NCI-H748 (cell line): Measurements from ENCODE around the gene PRPF4.
A peak's percentile ranks its signal among the peaks of the same experiment; 100 is the strongest.

Source experiments
- DNase-seq: peaks from one replicate; lab custom pipeline; 2025; ENCODE audit not compliant: unreplicated experiment; lab: John Stamatoyannopoulos, UW

Gene PRPF4

GRCh38 chr9:113310538-113310937, 35.1 kb downstream of the PRPF4 start:
- no peak for DNase-seq

DNA sequence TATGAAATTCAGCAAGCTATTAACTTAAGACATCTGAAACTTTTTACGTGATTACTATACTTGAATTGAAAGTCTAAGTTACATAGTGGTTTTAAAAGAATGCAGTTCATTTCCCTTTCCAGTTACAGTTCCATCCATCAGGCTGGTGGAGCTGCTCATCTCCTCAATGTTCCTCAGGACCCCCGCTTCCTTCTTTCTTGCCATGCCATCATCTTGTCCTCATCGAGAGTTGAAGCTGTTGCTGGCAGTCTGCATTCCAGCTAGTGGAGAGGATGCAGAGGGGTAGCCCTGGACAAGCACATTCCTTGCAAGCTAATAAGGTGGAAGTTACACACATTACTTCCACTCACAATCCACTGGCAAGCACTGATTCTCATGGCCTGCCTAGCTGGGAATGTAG, 36.5 kb downstream of the PRPF4 start:
- no peak for DNase-seq

DNA sequence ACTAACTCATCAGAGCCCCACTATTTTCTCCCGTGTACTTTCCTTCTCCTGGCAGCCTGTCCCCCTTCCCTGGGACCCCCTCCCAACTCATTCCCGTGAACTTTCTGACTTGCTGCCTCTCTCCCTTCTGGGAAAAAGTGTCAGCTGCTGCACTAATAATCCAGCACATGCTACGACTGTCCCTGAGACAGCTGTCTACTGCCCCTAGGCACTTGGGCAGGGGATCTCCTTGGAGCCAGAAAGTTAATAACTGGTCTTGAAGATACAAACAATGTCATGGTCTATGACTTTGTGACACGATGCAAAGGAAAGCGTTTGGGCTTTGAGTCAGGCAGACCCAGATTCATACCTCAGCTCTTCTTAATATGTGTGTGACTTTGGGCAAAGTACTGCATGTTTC, 37.8 kb downstream of the PRPF4 start:
- no peak for DNase-seq

DNA sequence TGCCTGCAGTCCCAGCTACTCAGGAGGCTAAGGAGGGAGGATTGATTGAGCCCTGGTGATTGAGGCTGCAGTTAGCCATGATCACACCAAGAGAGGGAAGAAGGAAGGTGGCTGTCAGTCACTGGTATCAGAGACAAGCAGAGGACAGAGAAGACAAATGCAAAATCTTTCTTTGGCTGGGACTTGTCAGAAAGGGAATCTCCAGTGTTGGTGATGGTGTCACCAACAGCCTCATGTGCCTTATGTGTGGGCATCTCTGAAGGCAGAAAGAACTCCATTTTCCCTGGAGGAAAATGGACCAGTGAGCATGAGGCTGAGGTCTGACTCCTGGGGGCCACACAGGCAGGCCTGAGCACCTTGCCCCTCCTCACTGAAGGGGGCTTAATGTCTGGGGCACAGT, 39.8 kb downstream of the PRPF4 start:
- DNase-seq, result no peak

DNA sequence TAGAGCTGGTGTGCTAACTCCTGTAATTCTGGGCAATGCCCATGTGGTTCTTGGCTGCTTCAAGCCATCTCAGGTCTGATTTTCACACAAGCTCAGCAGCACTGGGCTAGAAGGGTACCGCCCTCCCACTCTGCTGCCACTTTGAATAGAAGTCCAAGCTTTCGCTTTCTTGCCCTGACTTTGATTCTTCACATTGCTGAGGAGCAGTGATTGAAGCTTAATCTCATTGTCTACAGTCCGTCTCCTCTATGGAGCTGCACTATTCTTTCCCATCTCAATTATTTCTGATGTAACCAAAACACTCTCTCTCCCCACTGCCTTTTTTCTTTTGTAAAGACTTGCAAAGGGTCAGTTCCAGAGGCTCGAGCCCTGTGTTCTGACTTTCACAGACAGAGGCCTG, 40.6 kb downstream of the PRPF4 start:
- no peak for DNase-seq

DNA sequence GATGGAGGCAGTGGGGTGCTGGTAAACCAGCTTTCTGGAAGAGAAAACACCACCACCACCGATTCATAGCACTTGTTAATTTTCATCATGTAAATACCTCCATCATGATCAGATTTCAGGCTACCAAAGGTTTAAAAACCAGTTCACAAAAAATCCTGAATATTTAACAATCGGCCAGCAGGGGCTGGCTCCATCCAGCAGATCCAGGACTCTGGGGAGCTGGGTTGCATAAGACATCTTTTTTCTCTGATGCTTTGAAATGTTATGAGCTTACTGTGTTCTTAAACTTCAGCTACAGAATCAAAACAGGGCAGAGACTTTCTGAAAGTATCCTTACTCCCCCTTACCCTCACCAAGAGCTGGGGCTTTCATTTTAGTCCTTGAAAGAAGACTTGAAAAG, 42.3 kb downstream of the PRPF4 start:
- DNase-seq, result no peak

DNA sequence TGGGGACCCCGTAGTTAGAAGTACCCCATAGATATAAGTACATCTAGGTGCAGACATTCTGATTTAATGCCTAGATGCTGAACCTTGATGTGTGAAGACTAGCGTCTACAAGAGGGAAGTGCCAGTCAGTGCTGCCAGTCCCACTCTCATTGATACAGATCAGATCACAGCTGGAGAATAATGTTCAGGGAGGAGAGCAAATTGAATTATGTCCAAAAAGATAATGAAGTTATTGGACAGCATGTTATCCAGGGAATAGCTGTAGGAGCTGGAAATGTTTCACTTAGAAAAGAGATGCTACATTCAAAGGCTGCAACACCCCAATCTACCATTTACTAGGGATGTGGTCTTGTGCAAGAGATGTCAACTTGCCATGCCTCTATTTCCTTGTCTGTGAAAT, 43.6 kb downstream of the PRPF4 start:
- DNase-seq, result no peak

- no peak for DNase-seq
Observed at GRCh38 chr9:113320051-113320450, 44.6 kb downstream of the PRPF4 start.

- DNase-seq, result no peak
Observed at GRCh38 chr9:113322671-113323070, 47.2 kb downstream of the PRPF4 start.

DNA sequence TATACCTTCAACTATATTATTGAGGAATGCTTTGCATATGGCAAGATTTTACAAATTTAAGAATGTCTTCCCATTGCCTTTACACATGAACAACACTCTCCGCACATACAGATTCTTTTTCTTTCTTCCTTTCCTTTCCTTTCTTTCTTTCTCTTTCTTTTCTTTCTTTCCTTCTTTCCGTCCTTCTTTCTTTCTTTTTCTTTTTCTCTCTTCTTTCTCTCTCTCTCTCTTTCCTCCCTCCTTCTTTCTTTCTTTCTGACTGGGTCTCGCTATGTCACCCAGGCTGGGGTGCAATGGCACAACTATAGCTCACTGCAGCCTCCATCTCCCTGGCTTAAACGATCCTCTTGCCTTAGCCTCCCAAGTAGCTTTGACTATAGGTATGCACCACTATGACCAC, 50.8 kb downstream of the PRPF4 start:
- DNase-seq, result no peak

DNA sequence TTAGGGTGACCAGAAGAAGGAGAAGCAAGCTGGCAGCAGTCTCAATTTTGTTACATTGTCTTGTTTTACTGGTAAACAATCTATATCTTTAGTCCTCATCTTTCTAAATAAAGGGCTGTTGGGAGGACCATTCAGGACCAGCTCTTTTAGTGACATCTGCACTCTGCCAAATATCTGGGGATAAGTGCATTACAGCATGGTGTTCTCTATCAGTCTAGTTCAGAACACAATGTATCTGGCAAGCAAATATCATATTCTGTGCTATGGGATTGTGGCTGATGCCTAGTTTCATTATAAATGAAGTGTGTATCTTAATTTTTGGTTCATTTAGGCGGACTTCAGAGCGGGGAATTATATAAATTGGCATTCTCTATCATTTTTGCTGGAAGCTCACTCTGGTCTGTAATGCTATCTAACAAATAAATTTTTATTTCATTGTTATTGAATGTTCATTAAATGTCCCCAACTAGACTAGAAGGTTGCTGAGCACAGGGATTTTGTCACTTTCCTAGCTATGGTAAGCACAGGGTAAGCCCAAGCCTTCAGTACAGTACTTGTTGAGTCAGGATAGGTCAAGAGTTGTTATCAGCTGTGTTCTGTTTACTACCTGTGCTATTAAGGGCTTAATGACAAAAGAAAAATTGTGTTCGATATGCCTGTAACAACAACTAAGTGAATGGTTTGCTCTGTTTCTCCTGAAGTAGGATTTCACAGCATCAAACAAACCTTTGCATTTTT, 52.8 kb downstream of the PRPF4 start:
- no peak for DNase-seq

DNA sequence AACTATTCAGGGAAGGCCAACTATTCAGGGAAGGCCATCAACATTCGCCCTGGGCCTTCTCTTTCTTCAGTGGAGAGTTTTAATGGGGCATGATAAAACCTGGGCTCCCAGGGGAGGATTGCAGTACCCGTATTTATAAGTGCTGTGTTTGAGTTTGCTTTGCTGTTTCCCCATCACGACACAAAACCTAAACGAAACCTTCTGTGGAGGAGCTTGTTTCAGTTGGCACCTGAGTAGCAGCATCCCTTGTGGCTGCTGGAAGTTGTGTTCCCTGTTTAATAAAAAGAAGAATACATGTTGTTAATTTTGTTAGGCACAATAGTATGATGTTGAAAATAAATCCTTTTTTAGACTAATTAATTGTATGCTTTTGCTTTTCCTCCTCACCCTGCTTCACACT, 56.3 kb downstream of the PRPF4 start:
- no peak for DNase-seq

DNA sequence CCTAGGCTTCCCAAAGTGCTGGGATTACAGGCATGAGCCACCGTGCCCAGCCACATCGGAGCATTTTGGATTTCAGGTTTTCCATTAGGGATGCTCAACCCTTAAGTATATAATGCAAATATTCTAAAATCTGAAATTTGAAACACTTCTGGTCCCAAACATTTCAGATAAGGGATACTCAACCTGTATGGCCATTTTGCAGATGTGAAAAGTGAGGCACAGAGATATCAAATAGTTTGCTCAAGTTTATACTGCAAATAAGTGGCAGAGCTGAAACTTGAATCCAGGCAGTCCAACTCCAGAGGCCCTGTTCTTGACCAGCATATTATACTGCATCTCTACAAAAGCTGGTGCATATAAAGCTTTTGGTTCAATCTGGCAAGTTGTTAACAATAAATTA, 62.3 kb downstream of the PRPF4 start:
- no peak for DNase-seq

- peak; percentile 93 for DNase-seq
Observed at GRCh38 chr9:113340011-113340699, 64.7 kb downstream of the PRPF4 start, which contains the start of gene WDR31. Gene WDR31, minus strand, starts transcription at chr9:113340275. Its CDS starts 8,253 bp downstream, at chr9:113332022.

GRCh38 chr9:113341712-113342410, 66.4 kb downstream of the PRPF4 start:
- DNase-seq, result peak; percentile 20
